Neural cell (in vitro differentiated cells): Measurements from ENCODE around the gene FAM234A. TPM values are rescaled to one million over a fixed set of nuclear protein-coding genes. Genes with fewer than 3 reads are reported as not detected.

Experiments used
- H2AFZ ChIP-seq: fragments of 200-600, 300-800 bp; sonication (generic), shearing (Covaris generic); 2 replicates; pipeline ENCODE4 v1.6.0; 2014; ENCODE audit warnings: low read depth, mild to moderate bottlenecking, antibody characterized with exemption, low read length, moderate library complexity
- H3F3A ChIP-seq: fragments of 200-600 bp; shearing (Covaris generic); 2 replicates; pipeline ENCODE4 v1.6.1; 2016; ENCODE audit warnings: mild to moderate bottlenecking, moderate library complexity, mixed read lengths, antibody characterized with exemption, low read length; ENCODE audit not compliant: insufficient read depth, poor library complexity, severe bottlenecking
- H3K27ac ChIP-seq: fragments of 200-600, 300-800 bp; sonication (generic), shearing (Covaris generic); 2 replicates; pipeline ENCODE4 v1.5.1; 2014; ENCODE audit warnings: mild to moderate bottlenecking, low read length, moderate library complexity
- H3K27me3 ChIP-seq: fragments of 300-800, 200-600 bp; sonication (generic), shearing (Covaris generic); 2 replicates; pipeline ENCODE4 v1.6.0; 2014; ENCODE audit warnings: mild to moderate bottlenecking, low read depth, low read length, moderate library complexity; ENCODE audit not compliant: insufficient read depth
- H3K36me3 ChIP-seq: fragments of 300-800, 200-600 bp; sonication (generic), shearing (Covaris generic); 2 replicates; pipeline ENCODE4 v1.5.1; 2014; ENCODE audit warnings: mild to moderate bottlenecking, antibody characterized with exemption, low read length, moderate library complexity; ENCODE audit not compliant: insufficient read depth
- H3K4me2 ChIP-seq: fragments of 300-800, 200-600 bp; sonication (generic), shearing (Covaris generic); 2 replicates; pipeline ENCODE4 v1.6.0; 2014; ENCODE audit warnings: mild to moderate bottlenecking, low read length
- H3K4me3 ChIP-seq: fragments of 300-800, 200-600 bp; sonication (generic), shearing (Covaris generic); 2 replicates; pipeline ENCODE4 v1.5.1; 2014; ENCODE audit warnings: mild to moderate bottlenecking, low read length, moderate library complexity
- H3K79me2 ChIP-seq: fragments of 200-600 bp; shearing (Covaris generic); replicated peaks from 2 replicates; pipeline ENCODE4 v1.6.0; 2014; ENCODE audit warnings: mild to moderate bottlenecking, low read length, moderate library complexity; ENCODE audit not compliant: insufficient read depth
- H3K9ac ChIP-seq: fragments of 300-800, 200-600 bp; sonication (generic), shearing (Covaris generic); 2 replicates; pipeline ENCODE4 v1.6.1; 2016; ENCODE audit warnings: mild to moderate bottlenecking, low read length, mixed read lengths
- H3K9me2 ChIP-seq: fragments of 200-600 bp; shearing (Covaris generic); 2 replicates; pipeline ENCODE4 v1.6.1; 2016; ENCODE audit warnings: mild to moderate bottlenecking, low read length, mixed read lengths; ENCODE audit not compliant: insufficient read depth
- H3K9me3 ChIP-seq: fragments of 200-600, 300-800 bp; sonication (generic), shearing (Covaris generic); 2 replicates; pipeline ENCODE4 v1.6.1; 2016; ENCODE audit warnings: mild to moderate bottlenecking, mixed run types, low read length, moderate library complexity, mixed read lengths
- H4K20me1 ChIP-seq: fragments of 200-600 bp; shearing (Covaris generic); 2 replicates; pipeline ENCODE4 v1.6.1; 2016; ENCODE audit warnings: mild to moderate bottlenecking, mixed run types; ENCODE audit not compliant: insufficient read depth
- CTCF ChIP-seq: fragments of 450-650 bp; IDR thresholded peaks from 2 replicates; pipeline ENCODE4 v1.5.1; 2014; ENCODE audit warnings: antibody characterized with exemption, mild to moderate bottlenecking, moderate library complexity; ENCODE audit not compliant: poor library complexity, severe bottlenecking
- EP300 ChIP-seq: fragments of 450-650 bp; conservative IDR thresholded peaks from 2 replicates; pipeline ENCODE4 v1.6.1; 2014; ENCODE audit warnings: antibody characterized with exemption, mild to moderate bottlenecking, moderate library complexity; ENCODE audit not compliant: poor library complexity, severe bottlenecking
- EZH2 ChIP-seq: fragments of 200-600, 300-800 bp; shearing (Covaris generic), sonication (generic); IDR thresholded peaks from 2 replicates; pipeline ENCODE4 v1.6.1; 2014; ENCODE audit warnings: antibody characterized with exemption, low read length, borderline replicate concordance, mild to moderate bottlenecking; ENCODE audit not compliant: insufficient read depth, poor library complexity, severe bottlenecking
- MXI1 ChIP-seq: fragments of 450-650 bp; conservative IDR thresholded peaks from 2 replicates; pipeline ENCODE4 v1.6.1; 2014; ENCODE audit warnings: antibody characterized with exemption, mild to moderate bottlenecking; ENCODE audit not compliant: poor library complexity, severe bottlenecking
- POLR2AphosphoS5 ChIP-seq: IDR thresholded peaks from 2 replicates; pipeline ENCODE4 v1.6.1; 2012
- RAD21 ChIP-seq: fragments of 450-650 bp; conservative IDR thresholded peaks from 2 replicates; pipeline ENCODE4 v1.6.1; 2014; ENCODE audit warnings: antibody characterized with exemption, mild to moderate bottlenecking, moderate library complexity
- SMC3 ChIP-seq: fragments of 450-650 bp; conservative IDR thresholded peaks from 2 replicates; pipeline ENCODE4 v1.6.1; 2014; ENCODE audit warnings: antibody characterized with exemption, mild to moderate bottlenecking, moderate library complexity; ENCODE audit not compliant: poor library complexity
- TAF1 ChIP-seq: IDR thresholded peaks from 2 replicates; pipeline ENCODE4 v1.6.1; 2012; ENCODE audit warnings: low read depth
- polyA plus RNA-seq: library from polyadenylated mRNA; depleted of rRNA; stranded (reverse); fragments of >200 nt; gene quantifications from 2 replicates; pipeline ENCODE4 v1.2.3, GENCODE V29; 2014
- TF ChIP-seq, protein P1 (sequence below): IDR thresholded peaks from 2 replicates; pipeline ENCODE4 v1.6.1; 2012; ENCODE audit warnings: borderline replicate concordance

The FAM234A gene
- polyA plus RNA-seq, 1 donor from 2014 or later = 29.9 TPM

- H3K4me3 ChIP-seq = no peak overlapping the region
- H3K9me3 ChIP-seq = no peaks in the 10 kb centered on the region
- H3K36me3 ChIP-seq = peaks cover 4% of the 10 kb centered on the region
- no peak overlapping the region for H2AFZ ChIP-seq
- H3K9ac ChIP-seq = no peak overlapping the region
- H3K9me2 ChIP-seq = no peaks in the 10 kb centered on the region
- H3K79me2 ChIP-seq = no peaks in the 10 kb centered on the region
- TF ChIP-seq TAF1 = no peak
- no peak for TF ChIP-seq POLR2AphosphoS5
- TF ChIP-seq CTCF = no peak
- TF ChIP-seq SMC3 = no peak
- no peak for TF ChIP-seq EP300
- TF ChIP-seq, protein P1, sequence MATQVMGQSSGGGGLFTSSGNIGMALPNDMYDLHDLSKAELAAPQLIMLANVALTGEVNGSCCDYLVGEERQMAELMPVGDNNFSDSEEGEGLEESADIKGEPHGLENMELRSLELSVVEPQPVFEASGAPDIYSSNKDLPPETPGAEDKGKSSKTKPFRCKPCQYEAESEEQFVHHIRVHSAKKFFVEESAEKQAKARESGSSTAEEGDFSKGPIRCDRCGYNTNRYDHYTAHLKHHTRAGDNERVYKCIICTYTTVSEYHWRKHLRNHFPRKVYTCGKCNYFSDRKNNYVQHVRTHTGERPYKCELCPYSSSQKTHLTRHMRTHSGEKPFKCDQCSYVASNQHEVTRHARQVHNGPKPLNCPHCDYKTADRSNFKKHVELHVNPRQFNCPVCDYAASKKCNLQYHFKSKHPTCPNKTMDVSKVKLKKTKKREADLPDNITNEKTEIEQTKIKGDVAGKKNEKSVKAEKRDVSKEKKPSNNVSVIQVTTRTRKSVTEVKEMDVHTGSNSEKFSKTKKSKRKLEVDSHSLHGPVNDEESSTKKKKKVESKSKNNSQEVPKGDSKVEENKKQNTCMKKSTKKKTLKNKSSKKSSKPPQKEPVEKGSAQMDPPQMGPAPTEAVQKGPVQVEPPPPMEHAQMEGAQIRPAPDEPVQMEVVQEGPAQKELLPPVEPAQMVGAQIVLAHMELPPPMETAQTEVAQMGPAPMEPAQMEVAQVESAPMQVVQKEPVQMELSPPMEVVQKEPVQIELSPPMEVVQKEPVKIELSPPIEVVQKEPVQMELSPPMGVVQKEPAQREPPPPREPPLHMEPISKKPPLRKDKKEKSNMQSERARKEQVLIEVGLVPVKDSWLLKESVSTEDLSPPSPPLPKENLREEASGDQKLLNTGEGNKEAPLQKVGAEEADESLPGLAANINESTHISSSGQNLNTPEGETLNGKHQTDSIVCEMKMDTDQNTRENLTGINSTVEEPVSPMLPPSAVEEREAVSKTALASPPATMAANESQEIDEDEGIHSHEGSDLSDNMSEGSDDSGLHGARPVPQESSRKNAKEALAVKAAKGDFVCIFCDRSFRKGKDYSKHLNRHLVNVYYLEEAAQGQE = no peak
- TF ChIP-seq EZH2 = no peak
- no peak for TF ChIP-seq RAD21
- no peaks in the 10 kb centered on the region for H3K27me3 ChIP-seq
- H3K4me2 ChIP-seq = no peak overlapping the region
- no peaks in the 10 kb centered on the region for H3F3A ChIP-seq
- no peaks in the 10 kb centered on the region for H4K20me1 ChIP-seq
- H3K27ac ChIP-seq = no peak overlapping the region
These were observed 53.6 kb downstream of the FAM234A start for GRCh38 chr16:287981-288920.

GRCh38 chr16:289395-289997 is 54.9 kb downstream of the FAM234A start:
- Histone ChIP-seq H3K36me3 (peaks cover 4% of the 10 kb centered on the region), H3K79me2 (no peaks in the 10 kb centered on the region), H3K9me2 (no peaks in the 10 kb centered on the region), H3K27me3 (no peaks in the 10 kb centered on the region), H3K4me3 (no peak overlapping the region), H3K9me3 (no peaks in the 10 kb centered on the region), H3K27ac (no peak overlapping the region), H3F3A (no peaks in the 10 kb centered on the region), H3K4me2 (no peak overlapping the region), H2AFZ (no peak overlapping the region), H4K20me1 (no peaks in the 10 kb centered on the region), H3K9ac (no peak overlapping the region)
- TF ChIP-seq EP300 (no peak), SMC3 (no peak), TAF1 (no peak), RAD21 (no peak), EZH2 (no peak), MXI1 (no peak), POLR2AphosphoS5 (no peak), CTCF (no peak)
- TF ChIP-seq, protein P1 = no peak
